NOMO-1 treated with DMSO at 0.1 percent for 48 hours (cell line): ENCODE measurements around the gene ZNF462.

Experiments used
- DNase-seq: peaks from one replicate; lab custom pipeline; 2025; ENCODE audit not compliant: unreplicated experiment; lab: John Stamatoyannopoulos, UW

Gene ZNF462

GRCh38 chr9:106861640-106862109, 1.3 kb upstream of the ZNF462 start:
- no peak for DNase-seq

GRCh38 chr9:106862110-106862820, 701 bp upstream of the ZNF462 start:
- DNase-seq: no peak

GRCh38 chr9:106864373-106865143, 1.6 kb downstream of the ZNF462 start:
- DNase-seq: no peak

GRCh38 chr9:106866243-106866642, 3.3 kb downstream of the ZNF462 start:
- DNase-seq: no peak

GRCh38 chr9:106867286-106867685, 4.3 kb downstream of the ZNF462 start:
- DNase-seq: no peak

- no peak for DNase-seq
Observed at GRCh38 chr9:106868087-106868486, 5.1 kb downstream of the ZNF462 start.

- DNase-seq: no peak
Observed at GRCh38 chr9:106868565-106868964, 5.6 kb downstream of the ZNF462 start.

GRCh38 chr9:106869028-106869427, 6.1 kb downstream of the ZNF462 start:
- DNase-seq: no peak

- no peak for DNase-seq
Observed at GRCh38 chr9:106869458-106869857, 6.5 kb downstream of the ZNF462 start.

GRCh38 chr9:106872641-106873040, 9.7 kb downstream of the ZNF462 start:
- DNase-seq: no peak

- no peak for DNase-seq
Observed at GRCh38 chr9:106874031-106874430, 11.1 kb downstream of the ZNF462 start.

GRCh38 chr9:106874652-106875051, 11.7 kb downstream of the ZNF462 start:
- DNase-seq: no peak

- no peak for DNase-seq
Observed at GRCh38 chr9:106875529-106875928, 12.6 kb downstream of the ZNF462 start.

- no peak for DNase-seq
Observed at GRCh38 chr9:106877345-106877744, 14.4 kb downstream of the ZNF462 start.

- DNase-seq: no peak
Observed at GRCh38 chr9:106878081-106878837, 15.3 kb downstream of the ZNF462 start.

GRCh38 chr9:106878934-106879333, 16.0 kb downstream of the ZNF462 start:
- no peak for DNase-seq

- DNase-seq: no peak
Observed at GRCh38 chr9:106879439-106879882, 16.5 kb downstream of the ZNF462 start.

GRCh38 chr9:106880081-106880480, 17.1 kb downstream of the ZNF462 start:
- DNase-seq: no peak

GRCh38 chr9:106880863-106881262, 17.9 kb downstream of the ZNF462 start:
- no peak for DNase-seq

- no peak for DNase-seq
Observed at GRCh38 chr9:106883030-106883429, 20.1 kb downstream of the ZNF462 start.

- no peak for DNase-seq
Observed at GRCh38 chr9:106883626-106884190, 20.7 kb downstream of the ZNF462 start.
